ENCODE data around the gene TRIM10. TPM values are rescaled to one million over a fixed set of nuclear protein-coding genes. Genes with fewer than 3 reads are reported as not detected.

The TRIM10 gene
- total and polyA plus RNA-seq, 2 experiments from 2014 or later = 0.31 TPM; not detected in 1

DNA sequence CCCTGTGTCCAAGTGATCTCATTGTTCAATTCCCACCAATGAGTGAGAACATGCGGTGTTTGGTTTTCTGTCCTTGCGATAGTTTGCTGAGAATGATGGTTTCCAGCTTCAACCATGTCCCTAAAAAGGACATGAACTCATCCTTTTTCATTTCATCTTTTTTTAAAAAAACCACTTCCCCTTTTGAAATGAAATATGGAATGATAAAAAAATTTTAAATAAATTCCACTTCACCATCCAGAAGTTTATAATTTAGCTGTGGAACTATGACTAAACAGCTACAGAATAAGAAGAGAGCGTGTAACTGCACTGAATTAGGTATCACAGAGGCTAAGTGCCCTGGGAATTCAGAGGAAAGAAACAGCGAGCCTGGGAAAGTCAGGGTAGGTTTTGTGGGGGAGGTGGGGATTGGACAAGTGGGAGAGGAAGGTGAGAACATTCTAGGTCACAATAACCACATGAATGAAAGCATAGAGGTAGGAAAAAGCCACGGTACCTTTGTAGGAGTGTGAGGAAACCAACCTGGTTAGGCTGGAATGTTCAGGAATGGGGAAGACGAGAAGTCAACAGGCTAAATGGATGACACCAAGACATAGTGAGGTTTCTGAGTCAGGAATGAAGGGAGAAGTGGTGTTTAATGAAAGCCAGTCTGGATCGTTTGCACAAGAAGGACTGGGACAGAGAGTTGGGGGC is 11.0 kb downstream of the TRIM10 start:
- no peak overlapping the region for H3K4me2 ChIP-seq
- Mint-ChIP-seq H3K27me3 (ENCODE audit: insufficient read depth, low read depth, poor library complexity) (peaks cover 2% of the 10 kb centered on the region), H3K9me3 (no peaks in the 10 kb centered on the region), H3K4me1 (peaks cover 5% of the 10 kb centered on the region), H3K27ac (no peak overlapping the region), H3K4me3 (no peak overlapping the region), H3K36me3 (ENCODE audit: low read depth) (no peaks in the 10 kb centered on the region)
- no peaks in the 10 kb centered on the region for H3K36me3 ChIP-seq (ENCODE audit: insufficient read depth)
- H3K27me3 ChIP-seq (ENCODE audit: insufficient read depth) = 0 out of 2 replicates have a peak, but pooled peaks cover 5% of the 10 kb centered on the region
- ATAC-seq (no peak), DNase-seq (ENCODE audit: low spot score) (no peak)
- no peaks in the 10 kb centered on the region for H4K20me1 ChIP-seq (replicated peaks; ENCODE audit: insufficient read depth)
- no peaks in the 10 kb centered on the region for H3F3A ChIP-seq (replicated peaks; ENCODE audit: low read depth)
- H3K4me1 ChIP-seq (ENCODE audit: insufficient read depth) = no peaks in the 10 kb centered on the region
- H3K27ac ChIP-seq (ENCODE audit: low read depth) = no peak overlapping the region
- no peak overlapping the region for H3K4me3 ChIP-seq
- H2AFZ ChIP-seq = no peak overlapping the region
- H3K9me2 ChIP-seq (ENCODE audit: insufficient read depth) = no peaks in the 10 kb centered on the region
- no peak for TF ChIP-seq STAT1 (IDR thresholded peaks at IDR 0.05; ENCODE audit: unreplicated experiment)
- TF ChIP-seq ZNF331 (CRISPR knock-in tag; IDR thresholded peaks at IDR 0.05; ENCODE audit: low read depth) = no peak
- TF ChIP-seq ZNF114 (CRISPR knock-in tag; IDR thresholded peaks at IDR 0.05) = no peak
- TF ChIP-seq EZH2phosphoT487 (IDR thresholded peaks at IDR 0.05; ENCODE audit: unreplicated experiment) = no peak
- H3K79me2 ChIP-seq (replicated peaks; ENCODE audit: insufficient read depth) = no peaks in the 10 kb centered on the region

DNA sequence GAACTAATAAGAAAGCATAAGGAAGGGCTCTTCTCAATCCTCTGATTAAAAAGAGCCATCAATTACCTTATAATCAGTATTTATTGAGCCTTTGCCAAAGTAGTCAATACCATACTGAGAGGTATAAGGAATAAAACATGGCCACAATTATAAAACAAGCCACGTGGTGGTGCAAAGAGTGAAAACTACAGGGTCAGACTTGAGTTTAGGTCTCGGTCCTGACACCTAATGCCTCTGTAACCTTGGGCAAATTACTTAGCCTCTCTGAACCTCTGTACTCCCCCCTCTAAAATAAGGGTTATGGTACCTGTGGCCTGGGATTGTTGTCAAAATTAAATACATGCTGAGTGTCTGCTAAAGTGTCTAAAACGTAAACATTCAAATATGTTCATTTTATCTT is 11.8 kb downstream of the TRIM10 start:
- TF ChIP-seq JUNB (IDR thresholded peaks at IDR 0.05; ENCODE audit: unreplicated experiment) (no peak), ZNF331 (CRISPR knock-in tag; IDR thresholded peaks at IDR 0.05; ENCODE audit: low read depth) (no peak)
- TF ChIP-seq, protein P1, sequence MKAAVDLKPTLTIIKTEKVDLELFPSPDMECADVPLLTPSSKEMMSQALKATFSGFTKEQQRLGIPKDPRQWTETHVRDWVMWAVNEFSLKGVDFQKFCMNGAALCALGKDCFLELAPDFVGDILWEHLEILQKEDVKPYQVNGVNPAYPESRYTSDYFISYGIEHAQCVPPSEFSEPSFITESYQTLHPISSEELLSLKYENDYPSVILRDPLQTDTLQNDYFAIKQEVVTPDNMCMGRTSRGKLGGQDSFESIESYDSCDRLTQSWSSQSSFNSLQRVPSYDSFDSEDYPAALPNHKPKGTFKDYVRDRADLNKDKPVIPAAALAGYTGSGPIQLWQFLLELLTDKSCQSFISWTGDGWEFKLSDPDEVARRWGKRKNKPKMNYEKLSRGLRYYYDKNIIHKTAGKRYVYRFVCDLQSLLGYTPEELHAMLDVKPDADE (IDR thresholded peaks at IDR 0.05) = no peak
- Mint-ChIP-seq H3K27me3 (ENCODE audit: insufficient read depth, low read depth, poor library complexity) (peaks cover 2% of the 10 kb centered on the region), H3K27ac (no peak overlapping the region), H3K36me3 (ENCODE audit: low read depth) (no peaks in the 10 kb centered on the region), H3K4me3 (no peak overlapping the region), H3K4me1 (peaks cover 5% of the 10 kb centered on the region), H3K9me3 (no peaks in the 10 kb centered on the region)
- H3K36me3 ChIP-seq (ENCODE audit: insufficient read depth) = no peaks in the 10 kb centered on the region
- H3K4me1 ChIP-seq (ENCODE audit: insufficient read depth) = no peaks in the 10 kb centered on the region
- H3K4me2 ChIP-seq = no peak overlapping the region
- no peaks in the 10 kb centered on the region for H3K9me2 ChIP-seq (ENCODE audit: insufficient read depth)
- DNase-seq (ENCODE audit: low spot score) = no peak
- H3K27me3 ChIP-seq (ENCODE audit: insufficient read depth) = 0 out of 2 replicates have a peak, but pooled peaks cover 5% of the 10 kb centered on the region
- H2AFZ ChIP-seq = no peak overlapping the region
- ATAC-seq = no peak
- H3K79me2 ChIP-seq (replicated peaks; ENCODE audit: insufficient read depth) = no peaks in the 10 kb centered on the region
- no peaks in the 10 kb centered on the region for H3F3A ChIP-seq (replicated peaks; ENCODE audit: low read depth)
- H3K27ac ChIP-seq (ENCODE audit: low read depth) = no peak overlapping the region
- H4K20me1 ChIP-seq (replicated peaks; ENCODE audit: insufficient read depth) = no peaks in the 10 kb centered on the region
- H3K4me3 ChIP-seq = no peak overlapping the region

DNA sequence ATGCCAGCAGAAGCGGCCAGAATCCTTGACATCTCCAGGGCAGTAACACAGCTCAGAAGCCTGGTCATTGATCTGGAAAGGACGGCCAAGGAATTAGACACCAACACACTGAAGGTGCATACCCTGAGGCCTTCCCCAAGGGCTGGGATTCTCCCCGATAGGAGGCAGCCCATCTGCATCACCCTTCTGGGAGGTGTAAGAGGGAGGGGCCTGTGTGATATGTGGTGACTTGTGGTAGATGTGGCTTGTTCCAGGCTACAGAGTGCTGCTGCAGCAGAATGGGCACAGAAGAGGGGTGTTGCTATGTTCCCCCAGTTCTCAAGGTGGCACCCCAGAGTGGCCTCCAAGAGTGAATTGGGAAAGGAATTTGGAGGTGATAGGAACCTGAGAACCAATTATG is 13.9 kb downstream of the TRIM10 start:
- H3K79me2 ChIP-seq (replicated peaks; ENCODE audit: insufficient read depth) = no peaks in the 10 kb centered on the region
- no peaks in the 10 kb centered on the region for H3K4me1 ChIP-seq (ENCODE audit: insufficient read depth)
- H3F3A ChIP-seq (replicated peaks; ENCODE audit: low read depth) = no peaks in the 10 kb centered on the region
- H3K4me3 ChIP-seq = no peak overlapping the region
- H3K4me2 ChIP-seq = no peak overlapping the region
- DNase-seq (ENCODE audit: low spot score) (no peak), ATAC-seq (no peak; the same call in 2 of the 3 replicates)
- no peak overlapping the region for H3K4me3 Mint-ChIP-seq
- no peaks in the 10 kb centered on the region for H4K20me1 ChIP-seq (replicated peaks; ENCODE audit: insufficient read depth)
- no peaks in the 10 kb centered on the region for H3K9me3 Mint-ChIP-seq
- H3K9me2 ChIP-seq (ENCODE audit: insufficient read depth) = no peaks in the 10 kb centered on the region
- H3K27me3 ChIP-seq (ENCODE audit: insufficient read depth) = no peaks in the 10 kb centered on the region
- no peaks in the 10 kb centered on the region for H3K36me3 Mint-ChIP-seq (ENCODE audit: low read depth)
- H3K27me3 Mint-ChIP-seq (ENCODE audit: insufficient read depth, low read depth, poor library complexity) = no peaks in the 10 kb centered on the region
- H3K27ac ChIP-seq (ENCODE audit: low read depth) = no peak overlapping the region
- H3K27ac Mint-ChIP-seq = no peak overlapping the region
- no peaks in the 10 kb centered on the region for H3K36me3 ChIP-seq (ENCODE audit: insufficient read depth)
- H2AFZ ChIP-seq = no peak overlapping the region
- H3K4me1 Mint-ChIP-seq = peaks cover 5% of the 10 kb centered on the region
- TF ChIP-seq NANOG (IDR thresholded peaks at IDR 0.05; ENCODE audit: borderline replicate concordance) (no peak), EZH2 (IDR thresholded peaks at IDR 0.05; ENCODE audit: low read depth, unreplicated experiment) (no peak), EZH2phosphoT487 (IDR thresholded peaks at IDR 0.05; ENCODE audit: unreplicated experiment) (no peak), ZNF331 (CRISPR knock-in tag; IDR thresholded peaks at IDR 0.05; ENCODE audit: low read depth) (no peak)
- TF ChIP-seq, protein P2, sequence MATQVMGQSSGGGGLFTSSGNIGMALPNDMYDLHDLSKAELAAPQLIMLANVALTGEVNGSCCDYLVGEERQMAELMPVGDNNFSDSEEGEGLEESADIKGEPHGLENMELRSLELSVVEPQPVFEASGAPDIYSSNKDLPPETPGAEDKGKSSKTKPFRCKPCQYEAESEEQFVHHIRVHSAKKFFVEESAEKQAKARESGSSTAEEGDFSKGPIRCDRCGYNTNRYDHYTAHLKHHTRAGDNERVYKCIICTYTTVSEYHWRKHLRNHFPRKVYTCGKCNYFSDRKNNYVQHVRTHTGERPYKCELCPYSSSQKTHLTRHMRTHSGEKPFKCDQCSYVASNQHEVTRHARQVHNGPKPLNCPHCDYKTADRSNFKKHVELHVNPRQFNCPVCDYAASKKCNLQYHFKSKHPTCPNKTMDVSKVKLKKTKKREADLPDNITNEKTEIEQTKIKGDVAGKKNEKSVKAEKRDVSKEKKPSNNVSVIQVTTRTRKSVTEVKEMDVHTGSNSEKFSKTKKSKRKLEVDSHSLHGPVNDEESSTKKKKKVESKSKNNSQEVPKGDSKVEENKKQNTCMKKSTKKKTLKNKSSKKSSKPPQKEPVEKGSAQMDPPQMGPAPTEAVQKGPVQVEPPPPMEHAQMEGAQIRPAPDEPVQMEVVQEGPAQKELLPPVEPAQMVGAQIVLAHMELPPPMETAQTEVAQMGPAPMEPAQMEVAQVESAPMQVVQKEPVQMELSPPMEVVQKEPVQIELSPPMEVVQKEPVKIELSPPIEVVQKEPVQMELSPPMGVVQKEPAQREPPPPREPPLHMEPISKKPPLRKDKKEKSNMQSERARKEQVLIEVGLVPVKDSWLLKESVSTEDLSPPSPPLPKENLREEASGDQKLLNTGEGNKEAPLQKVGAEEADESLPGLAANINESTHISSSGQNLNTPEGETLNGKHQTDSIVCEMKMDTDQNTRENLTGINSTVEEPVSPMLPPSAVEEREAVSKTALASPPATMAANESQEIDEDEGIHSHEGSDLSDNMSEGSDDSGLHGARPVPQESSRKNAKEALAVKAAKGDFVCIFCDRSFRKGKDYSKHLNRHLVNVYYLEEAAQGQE (IDR thresholded peaks at IDR 0.05; ENCODE audit: unreplicated experiment) = no peak
- TF ChIP-seq, protein P3, sequence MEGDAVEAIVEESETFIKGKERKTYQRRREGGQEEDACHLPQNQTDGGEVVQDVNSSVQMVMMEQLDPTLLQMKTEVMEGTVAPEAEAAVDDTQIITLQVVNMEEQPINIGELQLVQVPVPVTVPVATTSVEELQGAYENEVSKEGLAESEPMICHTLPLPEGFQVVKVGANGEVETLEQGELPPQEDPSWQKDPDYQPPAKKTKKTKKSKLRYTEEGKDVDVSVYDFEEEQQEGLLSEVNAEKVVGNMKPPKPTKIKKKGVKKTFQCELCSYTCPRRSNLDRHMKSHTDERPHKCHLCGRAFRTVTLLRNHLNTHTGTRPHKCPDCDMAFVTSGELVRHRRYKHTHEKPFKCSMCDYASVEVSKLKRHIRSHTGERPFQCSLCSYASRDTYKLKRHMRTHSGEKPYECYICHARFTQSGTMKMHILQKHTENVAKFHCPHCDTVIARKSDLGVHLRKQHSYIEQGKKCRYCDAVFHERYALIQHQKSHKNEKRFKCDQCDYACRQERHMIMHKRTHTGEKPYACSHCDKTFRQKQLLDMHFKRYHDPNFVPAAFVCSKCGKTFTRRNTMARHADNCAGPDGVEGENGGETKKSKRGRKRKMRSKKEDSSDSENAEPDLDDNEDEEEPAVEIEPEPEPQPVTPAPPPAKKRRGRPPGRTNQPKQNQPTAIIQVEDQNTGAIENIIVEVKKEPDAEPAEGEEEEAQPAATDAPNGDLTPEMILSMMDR (conservative IDR thresholded peaks at IDR 0.05; ENCODE audit: low read depth in 2 of 2) = no peak

Data from GM23338 (cell line).